DND-41 (cell line): ENCODE results near the gene CYFIP2.

Experiments
- ATAC-seq: fragments of 200-7000 bp; cut with Tn5 transposase; 3 replicates; pipeline ENCODE4 v1.9.1; 2021; ENCODE audit warnings: low read depth; ENCODE audit not compliant: insufficient read depth
- DNase-seq: peaks from one replicate; pipeline ENCODE4 v3.0.0-alpha.2; 2020
- H2AFZ ChIP-seq: 2 replicates; pipeline ENCODE4 v1.6.0; 2012; ENCODE audit warnings: low read depth, low read length
- H3K27ac ChIP-seq: 2 replicates; pipeline ENCODE4 v1.5.1; 2012; ENCODE audit warnings: low read length, inconsistent platforms
- H3K27me3 ChIP-seq: fragments of 200-600 bp; sonication (generic); 2 replicates; pipeline ENCODE4 v1.6.0; 2012; ENCODE audit warnings: low read length, mild to moderate bottlenecking, inconsistent platforms; ENCODE audit not compliant: insufficient read depth, poor library complexity
- H3K36me3 ChIP-seq: 2 replicates; pipeline ENCODE4 v1.5.1; 2012; ENCODE audit warnings: low read length, inconsistent platforms; ENCODE audit not compliant: insufficient read depth
- H3K4me1 ChIP-seq: 2 replicates; pipeline ENCODE4 v1.5.1; 2012; ENCODE audit warnings: mild to moderate bottlenecking, low read length; ENCODE audit not compliant: insufficient read depth
- H3K4me2 ChIP-seq: 2 replicates; pipeline ENCODE4 v1.6.0; 2012; ENCODE audit warnings: mild to moderate bottlenecking, moderate library complexity, low read length, inconsistent platforms; ENCODE audit not compliant: insufficient read depth
- H3K4me3 ChIP-seq, 2 experiments: fragments of 200-600 bp in 1 of 2; shearing (Covaris generic) in 1 of 2; 2 replicates each; pipeline ENCODE4 v1.5.1; 2012 to 2016; ENCODE audit warnings: inconsistent platforms in 2 of 2, low read length in 2 of 2, mild to moderate bottlenecking in 2 of 2, low read depth in 1 of 2, moderate library complexity in 1 of 2
- H3K79me2 ChIP-seq: 2 replicates; pipeline ENCODE4 v1.6.0; 2012; ENCODE audit warnings: low read length, inconsistent platforms; ENCODE audit not compliant: insufficient read depth
- H3K9ac ChIP-seq: 2 replicates; pipeline ENCODE4 v1.6.0; 2012; ENCODE audit warnings: low read depth, mild to moderate bottlenecking, inconsistent platforms, low read length, moderate library complexity
- H3K9me3 ChIP-seq: 2 replicates; pipeline ENCODE4 v1.5.1; 2012; ENCODE audit warnings: low read length, moderate library complexity, mild to moderate bottlenecking, inconsistent platforms; ENCODE audit not compliant: insufficient read depth, severe bottlenecking
- H4K20me1 ChIP-seq: 2 replicates; pipeline ENCODE4 v1.6.0; 2012; ENCODE audit warnings: low read length; ENCODE audit not compliant: insufficient read depth
- CTCF ChIP-seq: IDR thresholded peaks from 2 replicates; pipeline ENCODE4 v1.5.1; 2012; ENCODE audit warnings: borderline replicate concordance, low read length, moderate library complexity, mild to moderate bottlenecking; ENCODE audit not compliant: poor library complexity, severe bottlenecking; ENCODE audit errors: extremely low read depth
- EZH2 ChIP-seq: IDR thresholded peaks from 3 replicates; pipeline ENCODE4 v1.6.1; 2012; ENCODE audit warnings: borderline replicate concordance, low read depth, mild to moderate bottlenecking, moderate library complexity, low read length, inconsistent platforms; ENCODE audit not compliant: severe bottlenecking

Gene CYFIP2

GRCh38 chr5:157359356-157360055 lies 93.6 kb downstream of the CYFIP2 start:
- Histone ChIP-seq H3K9me3 (no peaks in the 10 kb centered on the region), H2AFZ (no peak overlapping the region), H3K4me3 (no peak overlapping the region), H3K79me2 (no peaks in the 10 kb centered on the region), H3K36me3 (peaks cover 99% of the 10 kb centered on the region), H3K4me2 (no peak overlapping the region), H3K27ac (no peak overlapping the region), H3K27me3 (no peaks in the 10 kb centered on the region), H4K20me1 (no peaks in the 10 kb centered on the region), H3K9ac (no peak overlapping the region), H3K4me1 (no peaks in the 10 kb centered on the region)
- no peak for ATAC-seq
- TF ChIP-seq EZH2 (no peak), CTCF (no peak)
- DNase-seq, result no peak

GRCh38 chr5:157362012-157362411 lies 96.1 kb downstream of the CYFIP2 start:
- H2AFZ ChIP-seq, result no peak overlapping the region
- no peaks in the 10 kb centered on the region for H3K27me3 ChIP-seq
- no peak for TF ChIP-seq CTCF
- no peak for TF ChIP-seq EZH2
- H3K9ac ChIP-seq, result no peak overlapping the region
- H3K4me2 ChIP-seq, result no peak overlapping the region
- ATAC-seq, result no peak
- no peaks in the 10 kb centered on the region for H3K79me2 ChIP-seq
- no peak overlapping the region for H3K4me3 ChIP-seq
- H4K20me1 ChIP-seq, result no peaks in the 10 kb centered on the region
- no peak for DNase-seq
- peaks cover 99% of the 10 kb centered on the region for H3K36me3 ChIP-seq
- no peak overlapping the region for H3K27ac ChIP-seq
- no peaks in the 10 kb centered on the region for H3K4me1 ChIP-seq
- H3K9me3 ChIP-seq, result no peaks in the 10 kb centered on the region

- Histone ChIP-seq H3K79me2 (no peaks in the 10 kb centered on the region), H3K9ac (no peak overlapping the region), H3K4me1 (no peaks in the 10 kb centered on the region), H3K27me3 (no peaks in the 10 kb centered on the region), H3K27ac (no peak overlapping the region), H3K4me2 (no peak overlapping the region), H3K36me3 (peaks cover 99% of the 10 kb centered on the region), H3K9me3 (no peaks in the 10 kb centered on the region), H3K4me3 (no peak overlapping the region), H2AFZ (no peak overlapping the region), H4K20me1 (no peaks in the 10 kb centered on the region)
- ATAC-seq, result no peak
- no peak for DNase-seq
- TF ChIP-seq EZH2 (no peak), CTCF (no peak)
These were observed 96.6 kb downstream of the CYFIP2 start for GRCh38 chr5:157362502-157362901.
